HG03442 (cell line): ENCODE data around the gene RCN1.

Source experiments
- ATAC-seq: cut with Tn5 transposase; IDR thresholded peaks from one replicate; pipeline ENCODE4 v1.9.1; 2021; ENCODE audit warnings: mild to moderate bottlenecking, moderate library complexity; ENCODE audit not compliant: unreplicated experiment

RCN1 gene

GRCh38 chr11:32151027-32151426, 60.2 kb downstream of the RCN1 start:
- no peak for ATAC-seq

GRCh38 chr11:32152216-32152615, 61.3 kb downstream of the RCN1 start:
- ATAC-seq, result no peak

GRCh38 chr11:32152821-32153220, 61.9 kb downstream of the RCN1 start:
- ATAC-seq, result no peak

- ATAC-seq, result peak; percentile 42
Observed at GRCh38 chr11:32153747-32154146, 62.9 kb downstream of the RCN1 start.

GRCh38 chr11:32154275-32154674, 63.4 kb downstream of the RCN1 start:
- peak; percentile 47 for ATAC-seq
